ENCODE data around the gene SLC47A2. TPM values are rescaled to one million over a fixed set of nuclear protein-coding genes. Genes with fewer than 3 reads are reported as not detected.

SLC47A2 gene
- total RNA-seq, 1 donor from 2014 or later, result not detected

DNA sequence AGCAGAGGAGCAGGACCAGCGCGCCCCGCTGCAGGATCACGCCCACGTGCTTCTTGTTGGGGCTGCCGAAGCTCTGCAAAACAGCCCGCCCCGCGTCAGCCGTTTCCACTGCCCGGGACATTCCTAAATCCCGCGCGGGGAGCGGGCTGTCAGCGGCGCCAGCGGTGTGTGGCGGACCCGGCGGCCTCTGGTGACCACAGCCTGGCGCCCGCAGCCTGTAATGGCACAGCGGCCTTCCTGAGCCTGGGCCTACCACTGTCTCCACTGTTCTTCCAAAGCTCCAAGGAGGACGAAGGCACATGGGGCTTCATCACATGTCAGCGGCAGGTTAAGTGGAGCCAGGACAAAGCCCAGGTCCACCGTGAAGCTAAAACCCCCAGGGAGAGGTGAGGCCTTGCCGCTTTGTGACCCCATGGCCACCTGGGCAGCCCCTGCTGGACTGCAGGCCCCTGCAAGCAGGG lies 2.5 kb downstream of the SLC47A2 start:
- intact Hi-C loops (cut with micrococcal nuclease), result no loop called here
- Mint-ChIP-seq H3K27ac (no peak overlapping the region), H3K4me3 (no peak overlapping the region), H3K9me3 (no peaks in the 10 kb centered on the region), H3K36me3 (ENCODE audit: low read depth) (no peaks in the 10 kb centered on the region), H3K27me3 (no peaks in the 10 kb centered on the region), H3K4me1 (no peaks in the 10 kb centered on the region)
- DNase-seq, result no peak

DNA sequence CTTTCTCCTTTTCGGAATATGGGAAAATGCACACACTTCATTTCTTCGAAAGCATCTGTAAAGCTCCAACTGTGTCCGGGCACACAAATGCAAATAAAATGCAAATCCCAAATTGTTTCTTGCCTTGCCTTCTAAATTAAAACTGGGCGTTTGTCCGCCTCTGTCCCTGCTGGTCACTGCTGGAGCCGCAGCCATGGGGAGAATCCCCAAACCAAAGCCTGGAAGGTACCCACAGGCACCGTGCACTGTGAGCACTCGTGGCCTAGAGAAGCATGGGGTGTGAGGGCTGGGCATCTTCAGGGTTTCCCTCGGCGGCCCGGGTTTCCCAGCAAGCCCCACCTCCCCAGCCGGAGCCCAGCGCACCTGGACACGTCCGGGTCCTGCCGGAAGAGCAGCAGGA lies 2.9 kb downstream of the SLC47A2 start:
- H3K9me3 Mint-ChIP-seq, result no peaks in the 10 kb centered on the region
- no peaks in the 10 kb centered on the region for H3K36me3 Mint-ChIP-seq (ENCODE audit: low read depth)
- intact Hi-C loops (cut with micrococcal nuclease), result no loop called here
- H3K27ac Mint-ChIP-seq, result no peak overlapping the region
- no peak for DNase-seq
- H3K27me3 Mint-ChIP-seq, result no peaks in the 10 kb centered on the region
- H3K4me3 Mint-ChIP-seq, result no peak overlapping the region
- H3K4me1 Mint-ChIP-seq, result no peaks in the 10 kb centered on the region

DNA sequence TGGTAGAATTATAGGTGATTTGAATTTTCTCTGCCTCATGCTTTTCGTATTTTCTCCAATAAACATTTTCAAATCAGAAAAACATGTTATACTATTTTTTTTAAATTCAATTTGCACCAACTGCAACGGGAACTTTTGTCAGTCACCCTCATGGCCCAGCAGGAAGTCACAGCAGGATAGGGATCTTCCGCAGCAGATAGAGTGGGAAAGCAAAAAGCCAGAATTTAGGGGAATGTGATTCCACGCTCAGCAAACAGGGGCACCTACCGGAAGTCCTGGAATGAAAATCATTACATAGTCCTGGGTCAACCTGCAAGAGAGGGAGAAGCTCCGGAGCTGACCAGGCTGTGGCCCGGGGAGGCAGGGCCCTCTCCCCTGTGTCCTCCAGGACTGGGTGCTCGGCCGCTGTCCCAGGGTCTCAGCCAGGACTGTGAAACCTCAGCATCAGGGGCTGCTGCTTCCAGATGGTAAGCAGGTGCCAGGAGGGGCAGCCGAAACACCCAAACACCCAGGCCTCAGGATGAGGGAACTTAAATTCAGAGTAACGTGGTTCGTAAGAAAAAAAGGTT lies 3.9 kb downstream of the SLC47A2 start:
- DNase-seq, result no peak
- no peaks in the 10 kb centered on the region for H3K36me3 Mint-ChIP-seq (ENCODE audit: low read depth)
- H3K27me3 Mint-ChIP-seq, result no peaks in the 10 kb centered on the region
- no peaks in the 10 kb centered on the region for H3K4me1 Mint-ChIP-seq
- H3K9me3 Mint-ChIP-seq, result no peaks in the 10 kb centered on the region
- intact Hi-C loops (cut with micrococcal nuclease), result no loop called here
- H3K4me3 Mint-ChIP-seq, result no peak overlapping the region
- no peak overlapping the region for H3K27ac Mint-ChIP-seq

DNA sequence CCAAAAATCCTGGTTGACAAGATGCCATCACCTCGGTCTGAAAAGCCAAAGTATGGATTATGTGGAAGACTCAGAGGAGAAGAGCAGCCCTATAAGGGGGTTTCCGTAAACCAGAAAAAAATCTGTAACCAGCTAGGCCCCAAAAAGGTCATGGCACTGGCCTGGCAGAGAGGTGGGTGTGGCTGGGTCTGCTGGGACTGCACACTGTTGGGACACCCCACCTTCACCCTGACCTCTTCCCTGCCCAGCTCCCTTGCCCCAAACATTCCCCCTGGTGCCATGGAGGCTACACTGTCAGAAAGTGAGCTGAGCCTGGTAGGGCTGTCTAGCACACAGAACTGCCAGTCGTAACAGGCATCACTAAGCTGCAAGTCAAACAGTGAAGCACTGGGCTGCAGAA lies 6.5 kb downstream of the SLC47A2 start:
- Mint-ChIP-seq H3K27ac (no peak overlapping the region), H3K36me3 (ENCODE audit: low read depth) (no peaks in the 10 kb centered on the region), H3K4me1 (no peaks in the 10 kb centered on the region), H3K4me3 (no peak overlapping the region), H3K9me3 (no peaks in the 10 kb centered on the region), H3K27me3 (no peaks in the 10 kb centered on the region)
- intact Hi-C loops (cut with micrococcal nuclease), result no loop called here
- no peak for DNase-seq

DNA sequence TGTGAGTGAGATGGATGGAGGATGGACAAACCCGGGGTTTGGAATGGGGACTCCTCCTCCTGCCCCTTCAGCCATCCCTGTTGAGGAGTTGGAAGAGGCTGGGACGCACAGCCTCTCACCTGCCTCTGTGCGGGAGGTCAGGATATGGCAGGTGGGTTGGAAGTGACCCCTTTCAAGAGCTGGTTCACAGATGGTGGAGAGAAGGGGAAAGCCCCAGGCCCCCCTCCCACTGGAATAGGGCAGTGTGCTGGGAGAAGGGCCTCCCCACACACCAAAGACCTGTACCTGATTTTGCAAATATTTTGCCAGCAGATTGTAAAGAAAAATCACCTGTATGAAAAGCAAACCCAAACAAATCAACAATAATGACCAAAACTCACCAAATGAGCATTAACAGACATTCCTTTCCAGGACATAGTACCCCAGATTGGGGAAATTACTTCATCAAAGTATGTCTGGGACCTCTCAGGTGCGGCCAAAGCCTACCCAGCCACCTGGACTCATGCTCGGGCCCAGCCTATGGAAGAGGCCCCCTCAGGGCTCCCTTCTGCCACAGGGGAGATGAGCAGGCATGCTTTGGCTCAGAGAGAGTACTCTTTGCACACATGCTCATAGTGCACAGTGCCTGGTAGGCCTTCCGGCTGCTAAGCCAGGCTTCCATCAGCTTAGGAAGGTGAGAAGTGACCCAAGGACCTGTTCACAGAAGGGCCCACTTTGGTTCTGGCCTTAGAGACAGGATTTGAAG lies 7.8 kb downstream of the SLC47A2 start:
- no peaks in the 10 kb centered on the region for H3K27me3 Mint-ChIP-seq
- no peaks in the 10 kb centered on the region for H3K36me3 Mint-ChIP-seq (ENCODE audit: low read depth)
- H3K9me3 Mint-ChIP-seq, result no peaks in the 10 kb centered on the region
- H3K27ac Mint-ChIP-seq, result no peak overlapping the region
- H3K4me1 Mint-ChIP-seq, result no peaks in the 10 kb centered on the region
- no peak overlapping the region for H3K4me3 Mint-ChIP-seq
- DNase-seq, result no peak
- intact Hi-C loops (cut with micrococcal nuclease), result no loop called here

DNA sequence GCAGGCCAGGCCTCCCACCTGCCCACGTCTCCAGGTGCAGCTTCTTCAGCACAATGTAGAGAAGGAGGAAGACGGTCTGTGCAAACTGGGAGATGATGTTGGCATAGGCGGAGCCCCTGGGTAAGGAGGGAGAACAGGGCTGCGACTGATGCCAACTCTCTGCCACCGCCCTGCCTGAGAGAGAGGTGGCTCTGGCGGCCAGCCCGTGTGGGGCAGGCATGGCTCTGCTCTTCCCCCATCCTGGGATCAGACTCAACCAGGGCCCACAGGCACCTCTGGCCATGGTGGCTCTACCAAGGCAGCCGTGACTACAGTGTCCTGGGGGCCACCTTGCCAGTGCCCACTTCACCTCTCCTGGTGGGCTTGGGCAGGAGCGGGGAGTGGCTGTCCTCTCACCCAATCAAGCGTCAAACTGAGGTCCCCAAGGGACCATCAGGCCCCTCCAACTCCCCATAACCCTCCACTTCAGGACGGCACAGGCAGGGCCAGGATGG lies 8.6 kb downstream of the SLC47A2 start:
- H3K4me1 Mint-ChIP-seq, result no peaks in the 10 kb centered on the region
- H3K36me3 Mint-ChIP-seq (ENCODE audit: low read depth), result no peaks in the 10 kb centered on the region
- H3K9me3 Mint-ChIP-seq, result no peaks in the 10 kb centered on the region
- no peak overlapping the region for H3K27ac Mint-ChIP-seq
- intact Hi-C loops (cut with micrococcal nuclease), result no loop called here
- no peaks in the 10 kb centered on the region for H3K27me3 Mint-ChIP-seq
- no peak for DNase-seq
- H3K4me3 Mint-ChIP-seq, result no peak overlapping the region

DNA sequence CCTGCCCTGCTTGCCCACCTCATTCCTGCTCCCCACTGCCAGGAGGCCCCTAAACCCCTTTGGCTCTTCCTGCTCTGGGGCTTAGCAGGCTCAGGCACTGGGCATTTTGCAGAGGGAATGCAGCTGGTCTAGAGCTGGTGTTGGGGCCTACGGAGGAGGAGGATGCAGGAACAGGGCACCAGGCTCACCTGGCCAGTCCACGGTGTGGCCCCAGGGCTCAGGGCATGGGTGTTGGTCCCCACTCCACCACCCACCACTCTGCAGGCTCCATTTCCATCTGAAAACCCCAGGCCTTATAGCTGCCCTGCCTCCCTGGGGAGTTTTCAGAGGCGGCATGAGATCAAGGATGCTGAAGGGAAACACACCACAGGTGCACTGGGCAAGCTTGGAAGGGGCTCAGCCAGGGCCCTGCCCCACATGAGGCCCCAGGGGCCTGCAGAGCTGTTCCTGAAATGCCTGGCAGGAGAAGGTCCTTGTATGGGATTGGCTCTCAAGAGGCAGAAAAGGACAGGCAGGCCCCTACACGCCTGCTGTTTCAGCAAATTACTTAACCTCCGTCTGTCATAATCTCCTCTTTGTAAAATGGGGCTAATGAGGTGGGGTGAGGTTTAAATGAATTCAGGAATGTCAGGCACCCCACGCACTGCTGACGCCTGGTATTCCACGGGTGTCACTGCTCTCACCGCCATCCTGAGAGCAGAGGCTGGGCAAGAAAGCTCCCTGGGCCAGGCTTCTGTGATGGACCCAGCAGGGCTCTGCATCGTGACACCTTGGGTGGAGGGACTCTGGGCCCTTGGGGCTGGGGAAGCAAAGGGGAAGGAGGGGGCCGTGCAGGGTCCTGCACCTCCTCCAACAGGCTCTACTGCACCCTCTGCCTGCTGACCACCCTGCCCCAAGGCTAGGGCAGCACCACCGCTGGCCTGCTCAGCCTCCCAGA lies 9.3 kb downstream of the SLC47A2 start:
- Mint-ChIP-seq H3K9me3 (no peaks in the 10 kb centered on the region), H3K36me3 (ENCODE audit: low read depth) (no peaks in the 10 kb centered on the region)

DNA sequence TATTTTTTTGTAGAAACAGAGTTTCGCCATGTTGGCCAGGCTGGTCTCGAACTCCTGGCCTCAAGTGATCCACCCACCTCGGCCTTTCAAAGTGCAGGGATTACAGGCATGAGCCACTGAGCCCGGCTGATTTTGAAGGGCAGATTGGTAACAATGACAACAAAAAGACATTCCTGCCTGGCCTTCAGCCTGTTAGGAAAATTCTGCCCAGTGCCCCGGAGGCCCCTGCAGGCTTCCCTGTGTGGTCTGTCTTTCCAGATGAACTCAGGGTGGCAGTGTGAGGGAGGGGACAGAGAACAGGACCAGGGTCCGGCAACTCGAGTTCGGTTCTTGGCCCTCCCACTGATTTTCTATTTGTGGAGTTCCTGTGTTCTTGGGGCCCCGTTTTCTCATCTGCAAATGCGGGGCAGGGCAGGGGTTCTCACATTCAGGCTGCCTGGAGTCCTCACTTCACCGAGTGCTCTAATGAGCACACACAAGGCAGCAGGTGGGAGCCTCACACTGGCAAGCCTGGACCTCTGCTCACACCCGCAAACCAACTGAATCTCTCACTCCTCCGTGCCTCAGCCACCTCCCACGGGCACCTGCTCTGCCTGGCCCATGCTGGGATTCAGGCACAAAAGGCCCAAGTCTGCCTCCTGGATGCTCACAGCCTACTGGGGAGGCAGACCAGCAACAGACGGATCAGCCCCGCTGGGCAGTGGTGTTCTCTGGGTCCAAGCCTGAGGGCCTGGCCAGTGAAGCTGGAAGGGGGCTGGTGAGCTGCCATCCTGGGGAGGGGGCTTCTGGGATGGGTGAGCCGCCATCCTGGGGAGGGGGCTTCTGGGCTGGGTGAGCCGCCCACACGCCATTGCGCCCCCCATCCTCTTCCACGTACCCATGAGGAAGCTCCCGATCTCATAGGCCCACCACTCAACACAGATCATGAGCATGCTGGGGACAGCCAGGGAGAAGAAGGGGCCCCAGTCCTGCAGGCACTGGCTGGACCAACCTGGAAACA lies 10.3 kb downstream of the SLC47A2 start:
- H3K9me3 Mint-ChIP-seq, result no peaks in the 10 kb centered on the region
- DNase-seq, result no peak
- no peak overlapping the region for H3K4me3 Mint-ChIP-seq
- H3K27me3 Mint-ChIP-seq, result no peaks in the 10 kb centered on the region
- no peak overlapping the region for H3K27ac Mint-ChIP-seq
- H3K4me1 Mint-ChIP-seq, result no peaks in the 10 kb centered on the region
- intact Hi-C loops (cut with micrococcal nuclease), result no loop called here
- no peaks in the 10 kb centered on the region for H3K36me3 Mint-ChIP-seq (ENCODE audit: low read depth)

More for the DNA sequence above, 9.3 kb downstream of the SLC47A2 start:
- H3K4me1 Mint-ChIP-seq, result no peaks in the 10 kb centered on the region
- intact Hi-C loops (cut with micrococcal nuclease), result no loop called here
- no peak for DNase-seq
- no peak overlapping the region for H3K27ac Mint-ChIP-seq
- H3K27me3 Mint-ChIP-seq, result no peaks in the 10 kb centered on the region
- no peak overlapping the region for H3K4me3 Mint-ChIP-seq

DNA sequence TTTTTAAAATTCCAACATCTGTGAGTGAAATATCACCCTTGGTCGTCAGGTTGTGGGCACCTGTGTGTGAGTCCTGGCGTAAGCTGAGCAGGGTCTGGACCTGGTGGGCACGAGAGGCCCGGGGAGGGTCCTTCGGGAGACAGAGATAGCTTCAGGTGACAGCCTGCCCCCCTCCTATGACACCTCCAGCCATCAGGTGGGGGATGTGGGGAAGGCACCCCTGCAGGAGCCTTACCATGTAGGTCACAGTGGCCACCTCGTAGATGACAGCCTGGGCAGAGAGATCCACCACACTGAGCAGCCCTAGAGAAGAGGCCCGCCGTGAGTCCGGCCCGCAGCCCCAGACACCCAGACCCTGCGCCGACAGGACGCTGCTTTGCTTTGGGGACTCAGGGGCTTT lies 11.2 kb downstream of the SLC47A2 start:
- H3K27me3 Mint-ChIP-seq, result no peaks in the 10 kb centered on the region
- DNase-seq, result no peak
- H3K4me1 Mint-ChIP-seq, result no peaks in the 10 kb centered on the region
- intact Hi-C loops (cut with micrococcal nuclease), result no loop called here
- H3K4me3 Mint-ChIP-seq, result no peak overlapping the region
- no peaks in the 10 kb centered on the region for H3K36me3 Mint-ChIP-seq (ENCODE audit: low read depth)
- H3K27ac Mint-ChIP-seq, result no peak overlapping the region
- no peaks in the 10 kb centered on the region for H3K9me3 Mint-ChIP-seq

DNA sequence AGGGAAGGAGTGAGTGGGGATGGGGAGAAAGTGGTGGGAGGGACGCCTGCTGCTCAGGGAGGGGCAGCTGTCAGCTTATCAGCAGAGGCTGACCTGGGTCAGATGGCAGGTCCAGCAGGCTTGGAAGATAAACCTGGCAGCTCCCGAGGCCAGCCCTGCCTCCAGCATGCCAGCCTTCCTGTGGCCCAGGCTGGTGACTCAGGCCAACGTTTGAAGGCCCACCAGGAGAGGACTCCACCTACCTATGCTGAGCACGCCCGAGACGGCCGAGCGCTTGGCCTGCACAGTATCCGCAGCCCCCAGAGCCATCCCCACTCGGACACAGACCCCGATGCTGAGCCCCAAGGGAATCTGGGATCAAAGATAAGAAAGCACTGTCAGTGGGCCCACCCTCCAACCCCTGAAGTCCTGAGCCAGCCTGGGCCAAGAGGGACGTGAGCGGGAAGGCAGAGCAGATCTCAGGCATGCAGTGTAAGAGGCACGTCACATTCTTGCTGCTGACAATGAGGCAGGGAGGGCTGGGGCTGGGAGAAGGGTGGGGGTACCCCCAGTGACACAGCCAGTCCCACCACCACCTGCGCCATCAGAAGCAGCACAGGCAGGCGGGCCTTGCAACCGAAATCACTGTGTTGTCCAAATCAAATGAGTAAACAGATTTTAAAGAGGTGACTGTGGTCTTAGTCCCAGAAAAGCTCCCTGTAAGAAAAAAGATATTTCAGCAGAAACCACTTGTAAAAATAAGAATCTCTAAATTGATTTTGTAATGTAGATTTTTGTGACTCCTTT lies 12.4 kb downstream of the SLC47A2 start:
- Mint-ChIP-seq H3K4me1 (no peaks in the 10 kb centered on the region), H3K4me3 (no peak overlapping the region), H3K27me3 (no peaks in the 10 kb centered on the region), H3K9me3 (no peaks in the 10 kb centered on the region), H3K36me3 (ENCODE audit: low read depth) (no peaks in the 10 kb centered on the region), H3K27ac (no peak overlapping the region)
- no peak for DNase-seq
- intact Hi-C loops (cut with micrococcal nuclease), result no loop called here

DNA sequence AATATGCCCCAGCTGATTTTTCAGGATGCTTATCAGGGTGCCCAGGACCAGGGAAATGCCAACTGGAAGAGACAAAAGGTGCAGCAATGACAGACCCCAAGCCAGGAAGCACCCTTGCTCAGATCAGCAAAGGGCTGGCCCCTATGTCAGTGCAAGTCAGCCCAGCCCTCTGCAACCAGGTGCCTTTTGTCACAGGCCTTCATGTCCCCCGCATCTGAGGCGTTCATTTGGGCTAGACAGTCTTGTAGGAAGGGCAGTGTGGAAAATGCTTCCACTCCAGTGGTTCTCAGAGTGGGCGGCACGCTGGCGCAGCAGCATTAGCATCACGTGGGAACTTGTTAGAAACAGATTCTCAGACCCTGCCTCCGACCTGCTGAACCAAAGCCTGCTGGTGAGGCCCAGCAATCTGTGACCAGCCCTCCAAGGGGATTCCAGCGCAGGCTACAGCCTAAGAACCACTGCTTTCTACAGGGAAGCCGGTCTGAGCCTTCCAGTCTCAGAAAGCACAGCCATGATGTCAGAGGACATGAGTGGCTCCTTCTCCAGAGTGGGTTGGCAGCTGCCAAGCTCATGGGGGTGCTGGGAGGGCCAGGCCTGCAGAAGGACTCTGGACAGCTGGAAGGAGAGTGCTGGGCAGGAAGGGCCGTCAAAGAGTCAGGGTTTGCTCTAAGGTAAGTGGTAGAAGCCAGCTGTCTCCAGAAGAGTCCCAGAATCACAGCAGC lies 13.1 kb downstream of the SLC47A2 start:
- H3K4me1 Mint-ChIP-seq, result no peaks in the 10 kb centered on the region
- no peak overlapping the region for H3K27ac Mint-ChIP-seq

DNA sequence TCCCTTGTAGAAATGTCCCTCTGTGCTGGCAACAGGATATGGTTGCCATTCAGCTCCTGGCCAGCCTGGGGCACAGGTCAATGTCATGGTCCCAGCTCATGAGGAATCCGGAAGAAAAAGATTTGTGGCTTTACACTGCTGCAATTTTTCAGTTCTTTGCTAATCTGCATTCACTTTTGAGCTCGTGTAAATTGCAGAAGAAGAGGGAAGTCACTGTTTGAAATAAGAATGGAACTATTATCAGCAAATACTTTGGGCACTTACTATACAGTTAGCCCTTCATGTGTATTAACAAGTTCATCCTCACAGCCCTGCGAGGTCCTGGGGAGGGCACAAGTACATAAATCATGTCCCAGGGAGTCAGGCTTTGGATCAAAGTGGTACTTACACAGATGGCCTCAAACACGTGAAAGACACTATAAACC lies 14.2 kb downstream of the SLC47A2 start:
- no peaks in the 10 kb centered on the region for H3K4me1 Mint-ChIP-seq
- no peaks in the 10 kb centered on the region for H3K9me3 Mint-ChIP-seq
- H3K27ac Mint-ChIP-seq, result no peak overlapping the region
- no peak overlapping the region for H3K4me3 Mint-ChIP-seq
- no peaks in the 10 kb centered on the region for H3K27me3 Mint-ChIP-seq
- intact Hi-C loops (cut with micrococcal nuclease), result no loop called here
- DNase-seq, result no peak
- H3K36me3 Mint-ChIP-seq (ENCODE audit: low read depth), result no peaks in the 10 kb centered on the region

More for the DNA sequence above, 13.1 kb downstream of the SLC47A2 start:
- DNase-seq, result no peak
- intact Hi-C loops (cut with micrococcal nuclease), result no loop called here
- no peaks in the 10 kb centered on the region for H3K27me3 Mint-ChIP-seq
- no peak overlapping the region for H3K4me3 Mint-ChIP-seq
- H3K9me3 Mint-ChIP-seq, result no peaks in the 10 kb centered on the region
- no peaks in the 10 kb centered on the region for H3K36me3 Mint-ChIP-seq (ENCODE audit: low read depth)

Data from activated CD4-positive, alpha-beta T cell treated with anti-CD3 and anti-CD28 coated beads, Interleukin-2, amount 10 ng/mL, durations not matched to agents 24 days and 14 days (primary cell).